Progenitor cell of endocrine pancreas (in vitro differentiated cells): Measurements from ENCODE around the gene PAN2. TPM values are rescaled to one million over a fixed set of nuclear protein-coding genes. Genes with fewer than 3 reads are reported as not detected.
A peak's percentile ranks its signal among the peaks of the same experiment; 100 is the strongest.

Source experiments
- DNase-seq: peaks from one replicate; pipeline ENCODE4 v3.0.0; 2021; ENCODE audit warnings: low spot score; ENCODE audit not compliant: unreplicated experiment
- H3K27ac Mint-ChIP-seq: 2 replicates; pipeline ENCODE4 v1.8.0; 2021; ENCODE audit warnings: mild to moderate bottlenecking, moderate library complexity, mixed read lengths
- H3K27me3 Mint-ChIP-seq: 2 replicates; pipeline ENCODE4 v1.8.0; 2021; ENCODE audit warnings: mixed read lengths
- H3K36me3 Mint-ChIP-seq: 2 replicates; pipeline ENCODE4 v1.8.0; 2022; ENCODE audit warnings: mixed read lengths; ENCODE audit not compliant: insufficient read depth
- H3K4me1 Mint-ChIP-seq: 2 replicates; pipeline ENCODE4 v1.8.0; 2021; ENCODE audit warnings: low read depth, mixed read lengths
- H3K4me3 Mint-ChIP-seq: 2 replicates; pipeline ENCODE4 v1.8.0; 2021; ENCODE audit warnings: low read depth, mild to moderate bottlenecking, moderate library complexity, mixed read lengths
- H3K9me3 Mint-ChIP-seq: 2 replicates; pipeline ENCODE4 v1.8.0; 2021; ENCODE audit warnings: low read depth, mixed read lengths
- total RNA-seq: library from RNA; stranded (reverse); gene quantifications from 2 replicates; pipeline ENCODE4 v1.2.1, GENCODE V29; 2021
- TF ChIP-seq, protein P1 (sequence below): fragments of 200-600 bp; sonication (generic); IDR thresholded peaks from one replicate; pipeline ENCODE4 v1.5.0; 2021; ENCODE audit warnings: antibody characterized with exemption, mild to moderate bottlenecking; ENCODE audit not compliant: unreplicated experiment

PAN2 gene
- total RNA-seq, 1 donor from 2014 or later = 69.3 TPM

DNA sequence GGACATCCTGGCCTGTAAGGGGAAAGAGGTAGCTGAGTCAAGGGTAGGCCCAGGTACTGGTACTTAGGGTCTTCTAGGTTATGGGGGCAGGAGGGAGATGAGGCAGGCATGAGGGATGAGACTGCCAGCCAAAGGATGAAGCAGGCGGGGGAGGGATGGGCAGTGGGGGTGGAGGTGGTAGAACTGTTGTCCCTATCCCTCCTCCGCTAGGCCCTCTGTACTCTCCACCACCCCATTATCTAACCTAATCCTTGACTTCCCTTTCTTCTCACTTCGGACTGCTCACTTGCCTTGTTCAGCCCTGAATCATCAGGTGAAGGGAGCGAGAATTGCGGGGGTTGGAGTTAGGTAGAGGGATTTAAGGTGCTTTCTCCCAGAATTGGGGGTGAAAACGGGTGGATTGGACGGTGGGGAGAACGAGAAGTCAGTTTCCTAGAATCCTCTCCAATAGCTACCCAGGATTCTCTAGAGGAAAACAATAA, 562 bp downstream of the PAN2 start:
- no peaks in the 10 kb centered on the region for H3K36me3 Mint-ChIP-seq
- peak overlapping the region; percentile 89 for H3K4me3 Mint-ChIP-seq
- H3K4me1 Mint-ChIP-seq = peaks cover 11% of the 10 kb centered on the region
- no peaks in the 10 kb centered on the region for H3K9me3 Mint-ChIP-seq
- DNase-seq = no peak
- peak overlapping the region; percentile 99 for H3K27ac Mint-ChIP-seq
- no peaks in the 10 kb centered on the region for H3K27me3 Mint-ChIP-seq
- TF ChIP-seq, protein P1, sequence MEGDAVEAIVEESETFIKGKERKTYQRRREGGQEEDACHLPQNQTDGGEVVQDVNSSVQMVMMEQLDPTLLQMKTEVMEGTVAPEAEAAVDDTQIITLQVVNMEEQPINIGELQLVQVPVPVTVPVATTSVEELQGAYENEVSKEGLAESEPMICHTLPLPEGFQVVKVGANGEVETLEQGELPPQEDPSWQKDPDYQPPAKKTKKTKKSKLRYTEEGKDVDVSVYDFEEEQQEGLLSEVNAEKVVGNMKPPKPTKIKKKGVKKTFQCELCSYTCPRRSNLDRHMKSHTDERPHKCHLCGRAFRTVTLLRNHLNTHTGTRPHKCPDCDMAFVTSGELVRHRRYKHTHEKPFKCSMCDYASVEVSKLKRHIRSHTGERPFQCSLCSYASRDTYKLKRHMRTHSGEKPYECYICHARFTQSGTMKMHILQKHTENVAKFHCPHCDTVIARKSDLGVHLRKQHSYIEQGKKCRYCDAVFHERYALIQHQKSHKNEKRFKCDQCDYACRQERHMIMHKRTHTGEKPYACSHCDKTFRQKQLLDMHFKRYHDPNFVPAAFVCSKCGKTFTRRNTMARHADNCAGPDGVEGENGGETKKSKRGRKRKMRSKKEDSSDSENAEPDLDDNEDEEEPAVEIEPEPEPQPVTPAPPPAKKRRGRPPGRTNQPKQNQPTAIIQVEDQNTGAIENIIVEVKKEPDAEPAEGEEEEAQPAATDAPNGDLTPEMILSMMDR = no peak

DNA sequence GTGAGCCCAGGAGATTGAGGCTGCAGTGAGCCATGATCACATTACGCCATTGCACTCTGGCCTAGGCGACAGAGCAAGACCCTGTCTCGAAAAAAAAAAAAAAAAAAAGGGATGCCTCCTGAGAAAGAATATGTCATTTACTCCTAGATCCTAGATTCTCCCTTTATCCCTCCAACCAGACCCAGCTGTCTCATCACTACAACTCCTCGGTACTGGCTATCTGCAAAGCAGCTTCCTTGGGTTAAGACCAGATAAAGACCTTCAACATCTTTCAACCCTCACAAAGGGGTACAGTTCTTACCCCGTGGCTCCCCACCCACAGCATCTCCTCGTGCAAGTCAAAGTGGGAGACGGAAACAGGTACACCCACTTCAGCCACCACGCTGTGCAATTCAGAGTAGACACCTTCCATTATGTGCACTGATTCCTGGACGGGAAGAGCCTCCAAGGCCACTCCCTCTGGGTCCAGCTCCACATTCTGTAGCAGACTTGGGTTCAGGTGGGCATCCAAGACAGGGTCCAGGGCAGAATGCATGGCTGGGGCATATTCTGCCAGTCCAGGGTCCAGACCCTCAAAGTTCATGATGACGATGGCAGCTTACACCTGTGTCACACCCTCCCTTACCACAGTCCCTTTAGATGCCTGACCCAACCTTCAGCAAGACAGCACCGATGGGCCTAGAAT, 1.1 kb downstream of the PAN2 start:
- Mint-ChIP-seq H3K9me3 (no peaks in the 10 kb centered on the region), H3K36me3 (no peaks in the 10 kb centered on the region), H3K27me3 (no peaks in the 10 kb centered on the region), H3K4me1 (peaks cover 11% of the 10 kb centered on the region), H3K27ac (peak overlapping the region; percentile 99), H3K4me3 (peak overlapping the region; percentile 89)
- no peak for DNase-seq
- TF ChIP-seq, protein P1 = no peak

DNA sequence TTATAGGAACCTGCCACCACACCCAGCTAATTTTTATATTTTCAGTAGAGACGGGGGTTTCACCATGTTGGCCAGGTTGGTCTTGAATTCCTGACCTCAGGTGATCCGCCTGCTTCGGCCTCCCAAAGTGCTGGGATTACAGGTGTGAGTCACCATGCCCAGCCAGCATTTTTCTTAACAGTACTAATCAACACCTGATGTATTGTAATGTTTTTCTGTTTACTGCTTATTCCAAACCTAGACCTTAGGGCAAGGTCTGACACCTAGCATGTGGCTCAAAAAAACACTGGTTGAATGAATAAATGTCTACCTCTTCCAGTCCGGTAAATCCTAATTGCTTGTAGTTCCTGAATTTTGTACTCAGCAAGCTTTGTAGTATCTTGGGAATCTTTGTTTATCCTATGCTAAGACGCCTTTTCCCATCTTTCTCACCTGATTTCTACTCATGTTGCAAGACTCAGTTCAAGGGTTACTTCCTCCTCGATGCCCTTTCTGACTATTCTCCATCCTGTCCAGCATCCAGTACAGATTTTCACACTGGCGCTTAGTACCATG, 2.8 kb downstream of the PAN2 start:
- no peak for DNase-seq
- H3K27me3 Mint-ChIP-seq = no peaks in the 10 kb centered on the region
- peaks cover 2% of the 10 kb centered on the region for H3K36me3 Mint-ChIP-seq
- no peaks in the 10 kb centered on the region for H3K9me3 Mint-ChIP-seq
- TF ChIP-seq, protein P1 = no peak
- peak overlapping the region; percentile 13 for H3K27ac Mint-ChIP-seq
- H3K4me3 Mint-ChIP-seq = no peak overlapping the region
- peaks cover 11% of the 10 kb centered on the region for H3K4me1 Mint-ChIP-seq

DNA sequence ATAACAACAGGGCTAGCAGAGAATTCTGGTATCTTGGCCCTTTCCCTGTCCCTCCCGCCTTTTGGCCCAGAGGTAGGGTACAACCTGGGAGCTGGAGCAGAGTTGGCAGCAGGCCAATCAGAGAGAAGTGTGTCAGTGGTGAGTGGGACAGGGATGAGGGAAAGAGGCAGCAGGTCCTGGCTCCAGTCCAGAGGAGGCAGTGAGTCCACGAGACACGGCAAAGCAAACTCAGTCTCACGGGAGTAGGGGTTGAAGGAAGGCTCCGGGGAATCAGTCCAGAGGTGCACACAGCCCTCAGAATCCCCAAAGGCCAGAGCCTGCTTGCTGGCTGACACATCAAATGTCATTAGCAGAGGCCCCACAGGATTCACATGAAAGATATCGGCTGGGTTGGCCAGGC, 7.3 kb downstream of the PAN2 start:
- Mint-ChIP-seq H3K4me1 (peaks cover 2% of the 10 kb centered on the region), H3K27me3 (no peaks in the 10 kb centered on the region), H3K4me3 (no peak overlapping the region), H3K27ac (no peak overlapping the region), H3K36me3 (peaks cover 19% of the 10 kb centered on the region), H3K9me3 (no peaks in the 10 kb centered on the region)
- TF ChIP-seq, protein P1 = no peak
- DNase-seq = no peak

DNA sequence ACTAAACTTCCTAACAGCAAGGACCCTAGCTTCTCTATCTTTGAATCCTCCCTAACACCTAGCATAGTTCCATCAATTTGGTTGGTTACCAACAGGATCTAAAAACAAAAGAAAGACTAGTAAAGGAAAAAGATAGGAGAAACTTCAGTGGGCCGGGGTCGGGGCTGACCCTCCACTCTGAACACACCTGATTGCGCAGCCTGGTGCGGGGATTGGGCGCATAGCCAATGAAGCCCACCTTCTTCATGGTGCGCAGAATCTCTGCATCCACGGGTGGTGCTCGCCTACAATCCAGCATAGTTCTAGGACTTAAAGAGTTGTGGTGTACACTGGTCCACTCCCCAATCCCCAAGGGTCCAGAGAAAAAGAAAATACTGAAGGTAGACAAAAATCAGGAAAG, 7.7 kb downstream of the PAN2 start:
- Mint-ChIP-seq H3K27ac (no peak overlapping the region), H3K9me3 (no peaks in the 10 kb centered on the region), H3K27me3 (no peaks in the 10 kb centered on the region), H3K4me3 (no peak overlapping the region), H3K36me3 (peaks cover 19% of the 10 kb centered on the region), H3K4me1 (peaks cover 2% of the 10 kb centered on the region)
- TF ChIP-seq, protein P1 = no peak
- DNase-seq = no peak
